Measurements from ENCODE around the gene TLCD2. TPM values are rescaled to one million over a fixed set of nuclear protein-coding genes. Genes with fewer than 3 reads are reported as not detected.
"Not testable (repeated sequence)": the region's sequence is repeated elsewhere in the genome, so short reads cannot be mapped to it uniquely, and the experiment has no call there.

The TLCD2 gene
- total RNA-seq, 2 experiments from 2014 or later = 0.07 to 0.09 TPM

DNA sequence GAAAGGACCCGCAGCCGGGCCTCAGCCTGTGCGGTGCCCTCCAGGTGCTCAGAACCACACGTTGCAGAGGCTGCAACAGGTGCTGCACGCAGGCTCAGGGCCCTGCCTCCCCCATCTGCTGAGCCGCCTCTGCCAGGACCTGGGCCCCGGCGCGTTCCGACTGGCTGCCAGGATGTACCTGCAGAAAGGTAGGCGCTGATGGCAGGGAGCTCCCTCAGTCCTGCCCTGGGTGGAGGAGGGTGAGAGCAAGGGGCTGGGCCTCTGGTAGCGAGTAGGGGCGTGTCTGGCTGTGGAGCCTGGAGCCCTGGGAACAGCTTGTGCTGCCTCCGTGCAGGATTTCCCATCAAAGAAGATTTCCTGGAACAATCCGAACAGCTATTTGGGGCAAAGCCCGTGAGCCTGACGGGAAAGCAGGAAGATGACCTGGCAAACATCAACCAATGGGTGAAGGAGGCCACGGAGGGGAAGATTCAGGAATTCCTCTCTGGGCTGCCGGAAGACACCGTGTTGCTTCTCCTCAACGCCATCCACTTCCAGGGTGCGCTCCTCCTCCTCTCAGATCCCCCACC, 36.9 kb upstream of the TLCD2 start:
- H3K27ac Mint-ChIP-seq = no peak overlapping the region
- DNase-seq (no peak), ATAC-seq (no peak)
- no peaks in the 10 kb centered on the region for H3K27me3 Mint-ChIP-seq
- no peaks in the 10 kb centered on the region for H3K36me3 Mint-ChIP-seq (ENCODE audit: low read depth)
- no peak overlapping the region for H3K4me3 Mint-ChIP-seq
- CTCF ChIA-PET = no interaction called here
- POLR2A ChIA-PET = no interaction called here
- H3K4me1 Mint-ChIP-seq (ENCODE audit: low read depth) = no peaks in the 10 kb centered on the region
- intact Hi-C loops (cut with micrococcal nuclease) = no loop called here
- no peak for TF ChIP-seq CTCF (IDR thresholded peaks at IDR 0.05)
- H3K9me3 Mint-ChIP-seq = no peaks in the 10 kb centered on the region

- CTCF ChIA-PET = no interaction called here
- no peak for TF ChIP-seq CTCF (IDR thresholded peaks at IDR 0.05)
- H3K27me3 Mint-ChIP-seq = no peaks in the 10 kb centered on the region
- DNase-seq (no peak), ATAC-seq (no peak)
- H3K36me3 Mint-ChIP-seq (ENCODE audit: low read depth) = no peaks in the 10 kb centered on the region
- H3K27ac Mint-ChIP-seq = no peak overlapping the region
- H3K9me3 Mint-ChIP-seq = no peaks in the 10 kb centered on the region
- POLR2A ChIA-PET = no interaction called here
- no peak overlapping the region for H3K4me3 Mint-ChIP-seq
- H3K4me1 Mint-ChIP-seq (ENCODE audit: low read depth) = no peaks in the 10 kb centered on the region
- intact Hi-C loops (cut with micrococcal nuclease) = no loop called here
Observed at GRCh38 chr17:1745513-1746020, 35.4 kb upstream of the TLCD2 start.

GRCh38 chr17:1744551-1745512, 34.7 kb upstream of the TLCD2 start:
- DNase-seq = no peak
- ATAC-seq = no peak
- POLR2A ChIA-PET = no interaction called here
- Mint-ChIP-seq H3K27ac (no peak overlapping the region), H3K27me3 (no peaks in the 10 kb centered on the region), H3K36me3 (ENCODE audit: low read depth) (no peaks in the 10 kb centered on the region), H3K4me1 (ENCODE audit: low read depth) (no peaks in the 10 kb centered on the region), H3K4me3 (no peak overlapping the region), H3K9me3 (no peaks in the 10 kb centered on the region)
- CTCF ChIA-PET = no interaction called here
- no peak for TF ChIP-seq CTCF (IDR thresholded peaks at IDR 0.05)
- intact Hi-C loops (cut with micrococcal nuclease) = no loop called here

DNA sequence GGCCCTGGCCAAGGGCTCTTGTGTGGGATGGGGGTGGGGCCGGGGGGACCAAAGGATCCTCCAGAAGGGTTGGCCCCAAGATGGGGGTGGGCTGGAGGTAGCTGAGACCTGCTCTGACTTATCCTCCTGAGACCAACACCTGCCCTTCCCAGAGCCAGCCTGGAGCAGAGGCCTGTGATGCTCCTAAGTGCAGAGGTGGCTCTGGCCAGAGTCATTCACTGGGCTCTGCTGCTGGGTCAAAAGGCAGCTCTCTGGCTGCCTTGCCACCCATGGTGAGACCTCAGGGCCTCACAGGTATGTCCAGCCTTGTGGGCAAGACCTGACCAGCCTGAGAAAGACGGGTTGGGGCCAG, 32.9 kb upstream of the TLCD2 start:
- POLR2A ChIA-PET = no interaction called here
- DNase-seq = no peak
- no peak overlapping the region for H3K27ac Mint-ChIP-seq
- CTCF ChIA-PET = no interaction called here
- no peaks in the 10 kb centered on the region for H3K27me3 Mint-ChIP-seq
- no peak overlapping the region for H3K4me3 Mint-ChIP-seq
- H3K36me3 Mint-ChIP-seq (ENCODE audit: low read depth) = no peaks in the 10 kb centered on the region
- no peaks in the 10 kb centered on the region for H3K4me1 Mint-ChIP-seq (ENCODE audit: low read depth)
- no peak for TF ChIP-seq CTCF (IDR thresholded peaks at IDR 0.05)
- H3K9me3 Mint-ChIP-seq = no peaks in the 10 kb centered on the region
- ATAC-seq = no peak
- intact Hi-C loops (cut with micrococcal nuclease) = no loop called here

DNA sequence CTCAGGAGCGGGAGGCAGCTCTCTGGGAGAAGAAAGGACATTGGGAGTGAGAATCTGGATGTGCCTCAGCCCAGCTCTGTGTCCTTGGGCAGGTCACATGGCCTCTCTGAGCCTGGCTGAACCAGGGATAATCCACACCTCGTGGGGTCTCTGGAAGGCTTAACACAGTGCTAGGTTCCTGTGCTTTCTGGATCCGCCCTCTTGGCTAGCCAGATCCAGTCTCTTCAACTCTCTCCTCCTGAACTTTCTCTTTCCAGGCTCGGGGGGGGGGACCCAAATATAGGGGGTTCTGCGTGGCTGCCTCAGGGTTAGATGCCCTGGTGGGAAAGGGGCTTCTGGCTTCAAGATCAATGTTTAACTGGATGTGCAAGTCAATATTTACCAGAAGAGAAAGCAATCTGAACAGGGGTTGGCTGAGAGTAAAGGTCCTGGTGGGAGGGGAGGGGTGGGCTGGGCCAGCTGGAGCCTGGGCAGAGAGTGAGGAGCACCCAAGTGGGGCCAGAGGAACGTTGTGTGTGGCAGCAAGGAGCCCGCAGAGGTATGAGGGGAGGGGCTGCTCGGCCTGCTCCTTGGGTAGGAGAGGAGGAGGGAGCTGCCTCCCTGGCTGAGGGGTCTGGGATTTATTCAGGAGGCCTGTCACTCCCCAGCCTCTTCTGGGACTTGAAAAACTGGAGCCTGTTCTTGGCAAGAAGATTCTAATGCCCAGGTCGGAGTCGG, 32.4 kb upstream of the TLCD2 start, which contains the start of gene SERPINF2:
SERPINF2 (plus strand) TSS at position 501 of the 717 bp plus-strand sequence. CDS start 2,125 bp downstream, outside the sequence.
- ChIA-PET POLR2A (no interaction called here), CTCF (no interaction called here)
- no peak for TF ChIP-seq CTCF (IDR thresholded peaks at IDR 0.05)
- no peak for ATAC-seq
- DNase-seq = no peak
- Mint-ChIP-seq H3K27me3 (no peaks in the 10 kb centered on the region), H3K36me3 (ENCODE audit: low read depth) (peaks cover 2% of the 10 kb centered on the region), H3K4me3 (no peak within 1 kb of the TSS), H3K27ac (no peak within 1 kb of the TSS), H3K9me3 (no peaks in the 10 kb centered on the region), H3K4me1 (ENCODE audit: low read depth) (no peaks in the 10 kb centered on the region)
- intact Hi-C loops (cut with micrococcal nuclease) = no loop called here

- H3K4me1 Mint-ChIP-seq (ENCODE audit: low read depth); intact Hi-C loops (cut with micrococcal nuclease); ATAC-seq; H3K27me3 Mint-ChIP-seq; H3K9me3 Mint-ChIP-seq; POLR2A ChIA-PET; CTCF ChIA-PET; H3K36me3 Mint-ChIP-seq (ENCODE audit: low read depth); H3K27ac Mint-ChIP-seq; DNase-seq; H3K4me3 Mint-ChIP-seq: not testable (repeated sequence)
Observed at GRCh38 chr17:1741899-1742298, 31.7 kb upstream of the TLCD2 start.

Measured in activated CD8-positive, alpha-beta T cell treated with anti-CD3 and anti-CD28 coated beads for 36 hours (primary cell).